Activated CD4-positive, CD25-positive, alpha-beta regulatory T cell treated with anti-CD3 and anti-CD28 coated beads, Interleukin-2, amount 50 U/mL, for 24 hours (primary cell): ENCODE results near the gene BIN1.
A peak's percentile ranks its signal among the peaks of the same experiment; 100 is the strongest.

Experiments used
- ATAC-seq, 2 donors: fragments of 150-1000 bp; cut with Tn5 transposase; one replicate each; pipeline ENCODE4 v1.10.0; 2021; ENCODE audit warnings: mild to moderate bottlenecking in 1 of 2, moderate library complexity in 1 of 2

Gene BIN1

DNA sequence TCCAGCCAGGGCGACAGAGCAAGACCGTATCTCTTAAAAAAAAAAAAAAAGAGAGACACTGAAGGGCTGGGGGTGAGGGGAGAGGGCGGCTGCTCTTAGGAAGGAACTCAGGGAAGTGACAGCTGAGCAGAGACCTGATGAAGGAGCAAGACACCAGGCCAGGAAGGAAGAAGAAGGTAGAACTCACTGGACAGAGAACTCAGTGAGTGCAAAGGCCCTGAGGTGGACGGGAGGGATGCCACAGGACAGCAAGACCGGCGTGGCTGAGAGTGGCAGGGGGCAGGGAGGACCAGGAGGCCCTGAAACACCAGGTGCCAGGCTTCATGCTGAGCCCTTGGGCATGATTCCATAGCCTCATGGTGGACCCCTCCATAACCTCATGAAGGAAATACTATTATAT lies 18.2 kb downstream of the BIN1 start:
- ATAC-seq: no peak

DNA sequence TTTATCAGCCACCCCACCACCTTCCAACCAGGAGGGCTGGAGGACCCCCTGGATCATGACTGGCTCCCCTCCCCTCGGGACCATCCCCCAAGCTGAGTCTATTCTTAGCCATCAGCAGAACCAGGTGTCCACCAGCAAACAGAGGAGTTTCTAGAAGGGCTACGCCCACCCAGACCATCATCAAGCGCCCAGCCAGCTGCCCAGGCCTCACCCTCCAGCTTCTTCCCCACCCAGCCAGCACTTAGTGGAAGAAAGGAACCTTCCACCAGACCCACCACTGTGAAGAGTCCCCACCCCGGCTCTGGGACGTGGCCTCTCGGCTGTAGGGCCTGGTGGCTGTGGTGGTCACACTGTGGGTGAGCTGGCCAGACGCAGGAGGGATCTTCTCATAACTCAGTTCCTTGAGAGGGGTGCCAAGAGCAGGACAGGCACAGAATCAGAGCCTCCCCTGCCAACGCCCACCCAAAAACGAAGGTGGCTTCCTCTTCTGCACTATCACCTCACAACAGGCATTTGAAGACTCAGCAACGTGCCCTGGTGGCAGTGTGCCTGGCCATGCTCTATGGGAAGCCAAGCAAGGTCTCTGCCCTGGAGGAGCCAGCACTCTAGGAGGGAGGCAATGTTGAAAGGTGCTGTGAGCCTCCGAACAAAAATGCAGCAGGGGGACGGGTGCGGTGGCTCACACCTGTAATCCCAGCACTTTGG lies 19.0 kb downstream of the BIN1 start:
- ATAC-seq: no peak

DNA sequence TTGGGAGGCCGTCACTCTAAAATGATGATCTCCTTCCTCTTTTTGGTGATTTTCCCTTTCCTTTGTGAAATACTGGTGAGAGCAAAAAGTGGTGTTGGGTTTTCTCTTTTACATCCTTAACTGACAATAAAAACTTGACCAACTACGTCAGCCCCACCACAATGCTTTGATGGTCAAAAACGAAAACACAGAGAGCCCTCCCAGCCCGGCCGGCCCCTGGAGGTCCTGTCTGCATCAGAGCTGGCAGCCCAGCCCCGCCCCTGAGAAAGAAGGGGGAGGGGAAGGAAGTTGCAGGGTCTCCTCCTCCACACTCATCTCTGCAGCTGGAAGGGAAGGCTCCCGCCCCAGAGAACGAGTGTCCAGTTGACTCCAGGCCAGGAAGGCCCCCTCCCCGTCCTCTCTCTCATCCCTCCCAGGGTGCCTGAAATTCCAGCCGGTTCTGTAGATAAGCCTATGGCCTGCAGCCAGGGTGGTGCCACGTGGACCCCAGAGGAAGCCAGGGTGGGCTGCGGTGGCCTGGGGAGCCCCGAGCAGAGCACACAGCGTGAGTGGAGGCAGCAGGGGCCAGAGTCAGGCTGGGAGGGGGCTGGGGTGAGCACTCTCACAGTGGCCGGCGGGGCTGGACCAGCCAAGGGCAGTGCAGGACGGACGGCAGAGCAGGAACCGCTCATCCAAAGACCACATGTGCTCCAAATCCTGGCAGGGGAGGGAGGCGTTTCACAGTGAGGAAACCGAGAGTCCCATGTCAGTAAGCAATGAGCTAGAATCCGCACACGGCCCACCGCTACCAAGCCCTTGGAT lies 19.8 kb downstream of the BIN1 start:
- ATAC-seq: no peak

DNA sequence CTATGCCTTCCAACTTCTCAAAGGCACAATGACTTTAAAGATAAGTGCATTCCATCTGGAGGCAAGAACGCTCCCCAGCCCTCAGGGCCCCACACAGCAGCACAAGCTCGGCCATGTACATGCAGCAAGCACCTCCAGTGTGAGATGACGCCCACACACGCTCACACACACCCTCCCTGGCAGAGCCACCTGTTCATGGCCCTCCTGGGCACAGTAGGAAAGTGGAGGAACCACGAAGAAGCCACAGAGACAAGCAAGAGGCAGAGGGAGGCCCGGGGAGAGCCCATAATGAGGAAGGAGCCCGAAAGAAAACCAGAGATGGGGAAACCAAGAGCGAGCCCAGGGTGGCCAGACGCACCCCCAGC lies 21.7 kb downstream of the BIN1 start:
- ATAC-seq: no peak

DNA sequence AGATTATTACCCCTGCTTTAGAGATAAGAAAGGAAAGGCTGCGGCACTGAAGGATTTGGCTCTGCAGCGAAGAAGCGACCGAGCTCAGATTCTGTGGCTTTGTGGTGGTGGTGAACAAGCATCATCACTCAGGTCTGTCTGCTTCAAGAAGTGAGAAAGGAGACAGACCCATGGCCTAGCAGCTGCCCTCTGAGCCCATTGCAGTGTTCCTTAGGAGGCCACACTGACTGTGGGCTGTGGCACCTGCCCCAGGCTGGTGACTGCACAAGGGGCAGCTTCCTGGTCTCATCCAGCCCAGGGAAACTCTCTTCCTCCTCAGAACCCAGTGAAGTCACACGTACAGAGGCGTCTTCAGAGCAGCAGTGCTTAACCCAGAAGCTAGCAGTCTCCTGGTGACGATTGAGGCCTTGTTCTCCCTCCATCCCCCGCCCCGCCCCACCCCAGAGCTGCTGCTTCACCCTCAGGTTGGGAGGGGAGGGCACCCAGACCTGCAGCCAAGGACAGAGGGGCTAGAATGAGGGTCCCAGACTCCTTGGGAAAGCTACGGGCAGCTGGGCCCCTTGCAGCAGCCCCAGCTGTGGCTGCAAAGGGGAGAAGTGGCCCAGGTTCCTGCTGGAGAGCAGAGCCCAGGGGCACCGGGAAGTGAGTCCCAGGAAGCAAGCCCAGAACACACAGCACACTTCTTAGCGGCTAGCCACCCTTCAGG lies 22.2 kb downstream of the BIN1 start:
- no peak for ATAC-seq

DNA sequence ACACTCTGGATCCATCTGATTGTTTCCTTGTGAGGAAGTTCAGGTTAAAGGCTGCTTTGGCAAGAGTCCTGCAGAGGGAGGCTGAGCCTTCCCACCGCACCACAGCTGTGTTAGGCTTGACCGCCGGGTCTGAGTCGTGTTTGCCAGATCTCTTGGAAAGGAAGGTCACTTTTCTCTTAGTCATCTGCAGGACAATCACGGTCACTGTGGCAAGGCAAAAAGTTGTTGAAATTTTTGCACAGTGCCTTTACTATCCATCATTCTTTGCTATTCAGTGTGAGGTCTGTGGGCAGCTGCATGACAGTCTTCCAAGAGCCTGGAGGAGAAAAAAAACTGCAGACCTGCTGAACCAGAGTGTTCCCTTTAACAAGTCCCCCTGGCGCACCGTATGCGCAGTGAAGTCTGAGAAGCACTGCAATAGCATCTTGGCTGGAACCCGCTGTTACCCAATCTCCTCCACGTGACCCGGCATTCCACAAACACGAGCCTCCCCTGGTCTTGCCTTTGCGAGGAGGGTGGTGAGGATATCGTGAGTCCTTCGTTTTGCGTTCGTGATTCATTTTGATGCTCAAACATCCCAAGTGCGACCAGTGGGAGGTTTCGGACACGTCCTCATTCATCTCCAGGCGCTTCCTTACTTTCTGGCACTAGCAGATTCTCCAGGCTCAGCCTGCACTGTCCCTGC lies 23.0 kb downstream of the BIN1 start:
- no peak for ATAC-seq

DNA sequence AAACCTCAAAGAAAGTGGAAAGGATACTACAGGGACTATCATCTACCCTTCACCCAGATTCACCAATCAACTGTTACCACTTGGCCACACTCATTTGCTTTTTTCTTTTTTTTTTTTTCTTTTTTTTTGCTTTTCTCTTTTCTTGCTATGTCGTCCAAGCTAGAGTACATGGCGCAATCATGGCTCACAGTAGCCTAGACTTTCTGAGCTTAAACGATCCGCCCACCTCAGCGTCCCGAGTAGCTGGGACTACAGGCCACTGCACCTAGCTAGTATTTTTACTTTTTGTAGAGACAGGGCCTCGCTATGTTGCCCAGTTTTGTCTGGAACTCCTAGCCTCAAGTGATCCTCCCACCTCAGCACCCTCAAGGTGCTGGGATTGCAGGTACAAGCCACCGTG lies 24.0 kb downstream of the BIN1 start:
- no peak for ATAC-seq

DNA sequence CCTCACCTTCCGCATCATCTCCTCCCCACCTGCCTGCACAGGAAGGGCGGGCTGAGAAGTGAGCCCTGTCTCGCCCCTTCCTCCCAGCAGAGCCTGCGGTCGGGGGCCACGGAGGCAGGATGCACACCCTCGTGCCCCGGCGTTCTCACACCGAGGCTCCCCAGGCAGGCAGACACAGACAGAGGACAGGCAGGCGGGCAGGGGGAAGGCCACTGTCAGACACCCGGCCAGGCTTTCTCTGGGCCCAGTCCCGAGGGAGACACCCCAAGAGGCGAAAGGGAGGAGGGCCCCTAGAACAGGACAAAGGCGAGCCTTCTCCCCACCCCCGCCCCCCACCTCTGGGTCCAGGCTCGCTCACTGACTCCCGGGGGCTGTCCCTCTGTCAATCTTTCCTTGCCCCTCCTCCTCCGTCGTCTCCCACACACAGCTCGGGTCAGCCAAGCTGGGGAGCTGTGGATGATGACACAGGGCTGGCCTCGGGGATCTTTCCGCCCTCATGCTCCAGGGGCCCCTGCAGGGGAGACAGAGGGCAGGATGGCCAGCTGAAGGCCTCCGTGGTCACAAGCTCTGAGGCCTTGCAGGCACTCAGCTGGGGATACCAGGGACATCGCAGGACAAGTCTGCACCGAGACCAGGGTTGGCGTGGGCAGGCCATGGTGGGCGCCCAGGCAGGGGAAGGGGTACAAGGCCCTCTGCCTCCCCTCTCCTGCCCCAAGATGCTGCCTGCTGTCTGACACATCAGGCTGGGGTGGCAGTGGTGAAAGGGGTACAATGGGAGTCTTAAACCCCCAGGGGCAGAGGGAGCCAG lies 24.9 kb downstream of the BIN1 start:
- ATAC-seq: peak; percentile 47 to 63

DNA sequence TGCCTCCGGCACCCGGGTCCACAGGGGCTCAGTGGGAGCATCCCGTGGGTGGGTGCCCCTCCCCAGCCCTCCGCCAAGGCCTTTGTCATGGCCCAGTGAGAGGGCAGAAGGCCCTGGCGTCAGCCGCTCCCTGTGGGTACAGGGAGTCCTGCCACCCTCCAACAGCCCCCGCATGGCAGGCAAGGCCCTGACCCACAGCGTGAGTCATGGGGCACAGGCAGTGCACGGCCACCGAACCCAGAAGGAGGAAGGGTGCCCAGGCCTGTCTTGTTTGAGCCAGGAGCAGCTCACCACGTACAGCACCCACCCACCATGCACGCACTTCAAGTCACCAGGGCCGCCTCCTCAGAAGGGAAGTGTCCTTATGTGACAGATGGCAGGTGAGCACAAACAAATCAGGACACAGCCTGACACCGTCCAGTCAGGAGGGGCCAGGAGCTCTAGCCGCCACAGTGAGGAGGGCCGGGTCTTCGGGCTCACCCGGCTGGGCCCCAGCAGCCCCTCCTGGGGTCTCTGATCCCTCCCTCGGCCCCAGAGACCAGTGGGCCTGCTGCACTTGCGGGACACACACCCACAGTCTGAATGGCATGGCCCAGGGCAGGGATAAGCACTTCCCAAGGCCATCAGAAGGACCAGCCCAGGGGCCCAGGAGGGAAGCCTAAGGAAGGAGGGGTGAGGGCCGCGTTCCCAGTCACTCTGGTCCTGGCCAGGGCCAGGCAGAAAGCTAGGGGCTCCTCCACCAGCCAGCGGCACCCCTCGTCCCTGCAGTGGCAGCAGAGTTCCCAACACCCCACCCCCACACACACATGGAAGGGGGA lies 25.8 kb downstream of the BIN1 start:
- ATAC-seq: peak; percentile 40 to 46

DNA sequence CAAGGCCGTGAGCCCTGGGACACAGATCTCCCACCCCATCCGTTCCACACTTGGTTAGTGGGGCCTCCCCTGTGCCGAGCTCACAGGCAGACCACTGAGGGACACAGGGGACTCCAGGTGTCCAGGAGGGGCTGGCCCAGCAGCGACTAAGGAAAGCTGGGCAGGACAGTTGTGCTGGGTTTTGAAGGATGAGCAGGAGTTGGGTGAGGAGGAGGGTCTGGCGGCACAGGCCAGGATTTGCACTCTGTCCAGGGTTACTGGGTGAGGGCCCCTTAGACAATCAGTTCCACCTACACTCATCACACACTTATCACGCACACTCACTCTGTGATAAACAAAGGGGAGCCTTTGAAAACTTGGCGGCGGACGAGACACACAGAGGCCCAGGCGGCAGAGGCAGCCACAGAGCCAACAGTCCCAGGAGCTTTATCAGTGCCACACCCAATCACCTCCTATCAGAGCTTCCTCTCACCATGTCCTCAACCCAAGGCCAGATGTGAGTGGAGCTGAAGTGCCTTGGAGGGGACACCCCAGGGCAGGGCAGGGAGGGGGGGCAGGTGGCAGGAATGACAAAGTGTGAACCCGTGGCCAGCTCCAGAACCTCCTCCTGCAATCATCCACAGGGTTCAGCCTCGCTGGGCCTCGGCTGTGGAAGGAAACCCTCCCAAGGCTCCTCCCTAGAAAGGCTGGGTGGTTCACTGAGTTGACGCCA lies 26.6 kb downstream of the BIN1 start:
- peak; percentile 57 to 64 for ATAC-seq

DNA sequence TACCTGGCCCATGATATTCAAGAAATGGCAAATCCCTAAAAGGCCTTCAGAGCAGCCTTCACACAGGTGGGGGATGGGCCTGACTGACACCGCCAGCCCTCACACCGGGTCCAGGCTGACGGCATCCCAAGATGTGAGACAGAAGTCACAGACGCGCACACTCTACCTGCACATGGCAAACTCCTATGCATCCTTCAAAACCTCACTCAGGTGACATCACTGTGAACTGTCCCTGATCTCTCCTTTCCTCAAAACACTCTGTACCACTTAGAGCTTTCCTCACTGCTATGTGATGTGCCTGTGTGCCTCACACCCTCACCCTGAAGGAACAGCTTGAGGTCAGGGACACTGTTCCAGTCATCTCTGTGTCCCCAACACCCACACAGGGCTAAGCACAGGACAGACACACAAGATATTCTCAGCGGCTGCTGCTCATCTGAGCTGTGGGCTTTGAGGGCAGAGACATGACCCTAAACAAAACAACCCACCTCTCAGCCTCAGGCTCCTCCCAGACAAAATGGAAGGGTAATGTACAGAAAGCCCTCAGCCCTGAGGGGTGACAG lies 27.5 kb downstream of the BIN1 start:
- ATAC-seq: no peak

DNA sequence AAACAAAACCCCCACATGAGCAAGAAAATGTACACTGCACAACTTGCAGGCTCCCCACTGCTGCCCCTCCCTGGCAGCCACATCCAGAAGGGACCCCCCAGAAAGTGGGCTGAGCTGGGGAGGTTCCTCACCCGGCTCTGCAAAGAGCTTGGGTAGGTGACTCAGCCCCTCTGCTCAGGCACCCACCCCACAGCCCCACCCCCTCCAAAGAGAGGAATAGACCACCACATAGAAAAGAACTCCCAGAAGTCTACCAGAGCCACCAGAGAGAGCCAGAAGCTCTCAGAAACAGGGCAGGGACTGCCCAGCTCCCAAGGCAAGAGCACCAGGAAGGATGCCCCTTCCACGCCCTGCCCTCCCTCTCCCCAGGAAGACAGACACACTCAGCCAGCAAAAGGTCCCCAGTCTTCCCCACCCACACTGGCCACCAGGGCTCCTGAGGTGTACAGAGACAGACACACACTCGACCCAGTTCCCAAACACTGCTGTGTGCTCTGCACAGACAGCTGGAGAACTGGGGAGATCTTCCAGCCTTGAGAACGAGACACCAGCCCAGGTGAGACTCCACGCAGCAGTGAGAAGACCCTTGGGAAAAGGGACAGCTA lies 28.2 kb downstream of the BIN1 start:
- ATAC-seq: no peak

DNA sequence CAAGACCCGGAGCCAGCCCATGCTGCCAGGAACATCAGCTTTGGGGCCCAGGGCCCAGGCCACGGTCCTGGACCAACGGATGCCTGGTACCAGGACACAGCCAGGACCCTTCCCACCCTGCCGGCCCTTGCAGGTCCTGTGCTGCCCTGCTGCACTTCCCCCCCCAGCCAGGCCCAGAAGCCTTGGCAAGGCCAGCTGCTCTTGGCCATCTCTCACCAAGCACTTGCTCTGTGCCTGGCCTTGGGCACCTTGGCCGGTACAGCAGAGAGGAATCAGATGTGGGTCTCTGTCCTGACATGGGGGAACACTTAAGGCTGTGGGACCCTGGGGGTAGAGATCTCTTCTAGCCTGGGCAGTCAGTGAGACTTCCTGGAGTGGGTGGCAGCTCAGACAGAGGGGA lies 28.9 kb downstream of the BIN1 start:
- ATAC-seq: no peak

DNA sequence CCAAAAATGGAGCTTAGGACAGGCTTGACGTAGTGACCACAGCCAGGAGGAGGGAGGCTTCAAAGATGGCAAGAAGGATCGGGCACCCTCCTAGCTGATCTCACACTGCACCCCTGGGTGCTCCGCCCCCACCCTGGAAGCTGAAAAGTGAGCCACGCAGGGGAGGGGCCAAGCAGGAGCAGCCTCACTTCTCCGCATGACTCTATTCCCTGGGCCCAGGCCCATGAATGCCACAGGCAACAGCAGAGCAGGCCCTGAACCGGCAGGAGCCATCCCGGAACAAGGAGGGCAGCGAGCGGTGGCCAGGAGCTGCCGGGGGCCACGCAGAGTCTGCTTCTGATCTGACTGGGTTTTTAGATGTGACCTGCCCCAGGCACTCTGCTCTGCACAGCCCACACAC lies 30.0 kb downstream of the BIN1 start:
- no peak for ATAC-seq

DNA sequence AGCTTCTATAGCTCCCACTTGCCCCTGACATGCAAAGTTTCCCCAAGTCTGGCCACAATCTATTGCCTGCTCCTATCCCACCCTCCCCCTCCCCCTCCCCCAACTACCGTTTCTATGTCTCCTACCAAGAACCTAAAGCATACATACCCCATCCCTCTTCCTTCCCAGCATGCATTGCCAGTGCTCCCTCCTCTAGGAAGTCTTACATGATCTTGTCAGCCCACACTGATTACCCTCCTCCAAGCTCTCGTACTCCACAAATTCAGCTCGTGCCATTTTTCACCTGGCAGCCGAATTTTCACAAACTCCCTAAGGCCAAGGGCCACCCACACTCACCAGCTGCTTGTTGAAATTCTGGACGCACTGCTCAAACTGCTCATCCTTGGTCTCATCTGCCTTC lies 30.7 kb downstream of the BIN1 start:
- no peak for ATAC-seq

DNA sequence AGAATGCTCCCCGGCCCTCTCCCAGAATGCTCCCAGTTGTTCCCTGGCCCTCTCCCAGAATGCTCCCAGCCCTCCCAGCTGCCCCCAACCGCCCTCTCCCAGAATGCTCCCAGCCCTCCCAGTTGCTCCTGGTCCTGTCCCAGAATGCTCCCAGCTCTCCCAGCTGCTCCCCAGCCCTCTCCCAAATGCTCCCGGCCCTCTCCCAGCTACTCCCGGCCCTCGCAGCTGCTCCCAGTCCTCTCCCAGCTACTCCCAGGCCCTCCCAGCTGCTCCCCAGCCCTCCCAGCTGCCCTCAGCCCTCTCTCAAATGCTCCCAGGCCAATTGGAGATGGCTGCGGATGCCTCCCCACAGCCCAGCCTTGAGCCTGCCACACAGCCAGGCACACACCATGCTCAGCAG lies 31.1 kb downstream of the BIN1 start:
- ATAC-seq: no peak

DNA sequence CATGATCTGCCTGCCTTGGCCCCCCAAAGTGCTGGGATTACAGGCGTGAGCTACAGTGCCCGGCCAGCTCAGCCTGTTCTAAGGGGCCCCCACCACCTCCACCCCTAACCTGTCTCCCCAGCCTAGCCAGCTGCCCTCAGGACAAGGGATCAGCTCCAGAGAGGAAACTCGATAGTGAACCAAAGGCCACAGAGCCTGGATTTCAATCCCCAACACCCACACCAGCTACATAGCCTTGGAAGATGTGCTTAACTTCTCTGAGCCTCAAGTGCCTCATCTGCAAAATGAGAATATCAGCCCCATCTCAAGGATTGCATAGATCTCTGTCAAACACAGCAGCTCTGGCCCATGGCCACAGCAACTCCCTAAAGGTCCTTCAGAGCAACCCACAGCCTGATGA lies 32.0 kb downstream of the BIN1 start:
- no peak for ATAC-seq

DNA sequence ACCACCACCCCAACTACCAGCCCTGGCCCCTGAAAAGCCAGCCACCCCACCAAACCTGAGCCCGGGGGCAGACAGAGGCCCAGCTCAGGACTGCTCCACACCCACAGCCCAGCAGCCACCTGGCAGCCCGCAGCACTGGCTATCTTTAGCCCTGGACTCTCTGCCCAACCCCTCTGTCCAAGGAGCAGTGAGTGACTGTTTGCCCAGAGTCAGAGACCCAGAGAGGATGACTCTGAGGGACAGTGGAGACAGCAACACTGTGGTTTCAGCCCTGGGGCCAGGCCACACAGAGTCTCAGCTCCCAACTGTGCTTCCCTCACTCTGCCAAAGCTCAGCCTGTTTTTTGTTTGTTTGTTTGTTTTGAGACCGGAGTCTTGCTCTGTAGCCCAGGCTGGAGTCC lies 32.6 kb downstream of the BIN1 start:
- no peak for ATAC-seq

DNA sequence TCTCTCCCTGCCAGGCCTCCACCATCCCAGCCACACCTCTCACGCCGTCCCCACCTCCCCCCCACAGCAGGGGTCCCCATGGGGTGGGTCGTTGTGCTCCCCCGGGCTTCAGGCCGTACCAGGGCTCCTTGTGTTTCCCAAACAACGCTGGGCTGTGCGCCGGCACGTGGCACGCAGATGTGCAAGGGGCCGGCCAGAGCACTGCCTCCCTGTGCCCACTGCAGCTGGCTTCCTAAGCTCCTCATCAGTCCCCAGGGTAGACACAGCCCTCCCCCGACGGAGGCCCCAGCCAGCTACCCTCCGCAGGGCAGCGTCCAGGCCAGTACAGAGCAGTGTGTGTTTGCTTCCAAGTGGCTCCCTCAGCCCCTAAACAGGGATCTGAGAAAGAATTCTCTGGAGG lies 34.0 kb downstream of the BIN1 start:
- ATAC-seq: no peak

DNA sequence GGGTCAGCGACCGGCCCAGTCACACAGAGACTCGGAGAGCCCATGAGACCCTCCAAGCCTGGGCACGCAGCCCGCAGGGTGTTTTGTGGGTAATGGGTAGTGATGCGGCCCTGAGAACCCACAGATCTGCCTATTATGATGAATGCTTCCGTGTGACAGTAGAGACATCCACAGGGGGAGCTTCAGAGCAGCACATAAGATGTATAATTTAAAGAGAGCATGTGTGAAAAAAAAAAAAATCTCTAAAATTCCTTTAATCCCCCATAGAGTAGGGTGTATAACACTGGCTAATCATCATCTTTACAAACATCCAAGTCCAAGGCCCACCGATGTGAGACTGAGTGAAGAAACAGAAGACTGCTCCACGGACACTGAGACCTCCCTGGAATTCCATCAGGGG lies 34.6 kb downstream of the BIN1 start:
- ATAC-seq: no peak
